ENCODE results near the gene MAP2K5.

- no peak for TF ChIP-seq ZKSCAN3 (CRISPR knock-in tag; IDR thresholded peaks at IDR 0.05)
- no peak for TF ChIP-seq NR2C2 (CRISPR knock-in tag; IDR thresholded peaks at IDR 0.05)
- TF ChIP-seq NR2C2 (tag; IDR thresholded peaks at IDR 0.05), result no peak
- no peak for TF ChIP-seq ZKSCAN1 (IDR thresholded peaks at IDR 0.05; ENCODE audit: low read depth, low read length)
- TF ChIP-seq THRA (IDR thresholded peaks at IDR 0.05), result no peak
- TF ChIP-seq BRF2 (IDR thresholded peaks at IDR 0.05; ENCODE audit: borderline replicate concordance, insufficient read depth, insufficient read length), result no peak
Measured at GRCh38 chr15:67584157-67584556, 41.7 kb downstream of the MAP2K5 start.
